Calu3 (cell line): Measurements from ENCODE around the gene BCAS1. TPM values are rescaled to one million over a fixed set of nuclear protein-coding genes. Genes with fewer than 3 reads are reported as not detected.

ENCODE experiments used
- BruUV-seq: library from RNA; stranded (reverse); fragments of 400-500 nt; replicated peaks from 2 replicates; lab custom pipeline; 2021; lab: Mats Ljungman, UMichigan
- CTCF ChIA-PET: fragments of 300-600 bp; sonication (Branson Sonifier 250); formaldehyde crosslinking; loops from one replicate; lab custom pipeline; 2022; ENCODE audit warnings: antibody characterized with exemption; lab: Charles Lee
- DNase-seq: peaks from one replicate; pipeline ENCODE4 v3.0.0; 2022
- H3K27ac Mint-ChIP-seq: one replicate; pipeline ENCODE4 v1.8.0; 2022; ENCODE audit warnings: mixed read lengths; ENCODE audit not compliant: unreplicated experiment
- H3K27me3 Mint-ChIP-seq: one replicate; pipeline ENCODE4 v1.8.0; 2022; ENCODE audit warnings: mixed read lengths; ENCODE audit not compliant: unreplicated experiment
- H3K36me3 Mint-ChIP-seq: one replicate; pipeline ENCODE4 v1.8.0; 2022; ENCODE audit warnings: mild to moderate bottlenecking, moderate library complexity, mixed read lengths; ENCODE audit not compliant: insufficient read depth, unreplicated experiment
- H3K4me1 Mint-ChIP-seq: one replicate; pipeline ENCODE4 v1.8.0; 2022; ENCODE audit warnings: mild to moderate bottlenecking, low read depth, mixed read lengths; ENCODE audit not compliant: unreplicated experiment
- H3K4me3 Mint-ChIP-seq: one replicate; pipeline ENCODE4 v1.8.0; 2022; ENCODE audit warnings: mild to moderate bottlenecking, low read depth, moderate library complexity, mixed read lengths; ENCODE audit not compliant: unreplicated experiment
- H3K9me3 Mint-ChIP-seq: one replicate; pipeline ENCODE4 v1.8.0; 2022; ENCODE audit warnings: low read depth, mixed read lengths; ENCODE audit not compliant: unreplicated experiment
- CTCF ChIP-seq: fragments of 200-600 bp; IDR thresholded peaks from one replicate; pipeline ENCODE4 v1.8.0; 2022; ENCODE audit warnings: antibody characterized with exemption; ENCODE audit not compliant: unreplicated experiment
- intact Hi-C: fragments of 100-400 bp; cut with micrococcal nuclease; formaldehyde crosslinking; loops from one replicate; pipeline ENCODE4 v1.10.0; 2022; ENCODE audit not compliant: unreplicated experiment
- total RNA-seq: library from RNA; stranded (reverse); gene quantifications from 2 replicates; pipeline ENCODE4 v1.2.3, GENCODE V29; 2022

The BCAS1 gene
- total RNA-seq, 1 experiment from 2014 or later = 11.1 TPM

GRCh38 chr20:54020868-54021267, 49.5 kb downstream of the BCAS1 start:
- no TSS peak for BruUV-seq

GRCh38 chr20:54020348-54020747, 50.0 kb downstream of the BCAS1 start:
- DNase-seq = no peak
- BruUV-seq = no TSS peak
- CTCF ChIA-PET = no interaction called here
- Mint-ChIP-seq H3K9me3 (no peaks in the 10 kb centered on the region), H3K27ac (no peak overlapping the region), H3K27me3 (peaks cover 15% of the 10 kb centered on the region), H3K36me3 (no peaks in the 10 kb centered on the region), H3K4me3 (no peak overlapping the region), H3K4me1 (no peaks in the 10 kb centered on the region)
- intact Hi-C loops = no loop called here
- TF ChIP-seq CTCF = no peak

More at GRCh38 chr20:54020868-54021267, 49.5 kb downstream of the BCAS1 start:
- CTCF ChIA-PET = no interaction called here
- Mint-ChIP-seq H3K27ac (no peak overlapping the region), H3K4me3 (no peak overlapping the region), H3K27me3 (peaks cover 15% of the 10 kb centered on the region), H3K36me3 (no peaks in the 10 kb centered on the region), H3K4me1 (no peaks in the 10 kb centered on the region), H3K9me3 (no peaks in the 10 kb centered on the region)
- no peak for TF ChIP-seq CTCF
- DNase-seq = no peak
- intact Hi-C loops = no loop called here

GRCh38 chr20:54019585-54019984, 50.8 kb downstream of the BCAS1 start:
- BruUV-seq = no TSS peak

GRCh38 chr20:54019127-54019526, 51.3 kb downstream of the BCAS1 start:
- BruUV-seq = no TSS peak
- no peak overlapping the region for H3K4me3 Mint-ChIP-seq
- DNase-seq = no peak
- TF ChIP-seq CTCF = no peak
- no peaks in the 10 kb centered on the region for H3K9me3 Mint-ChIP-seq
- peaks cover 5% of the 10 kb centered on the region for H3K27me3 Mint-ChIP-seq
- intact Hi-C loops = no loop called here
- no peaks in the 10 kb centered on the region for H3K4me1 Mint-ChIP-seq
- H3K27ac Mint-ChIP-seq = no peak overlapping the region
- no peaks in the 10 kb centered on the region for H3K36me3 Mint-ChIP-seq
- CTCF ChIA-PET = no interaction called here

More at GRCh38 chr20:54019585-54019984, 50.8 kb downstream of the BCAS1 start:
- Mint-ChIP-seq H3K9me3 (no peaks in the 10 kb centered on the region), H3K4me3 (no peak overlapping the region), H3K27me3 (peaks cover 10% of the 10 kb centered on the region), H3K27ac (no peak overlapping the region), H3K36me3 (no peaks in the 10 kb centered on the region), H3K4me1 (no peaks in the 10 kb centered on the region)
- no peak for DNase-seq
- intact Hi-C loops = no loop called here
- CTCF ChIA-PET = no interaction called here
- TF ChIP-seq CTCF = no peak
